H9 (cell line): ENCODE measurements around the gene CLK4. TPM values are rescaled to one million over a fixed set of nuclear protein-coding genes. Genes with fewer than 3 reads are reported as not detected.

ENCODE experiments used
- DNase-seq: peaks from one replicate; pipeline ENCODE4 v3.0.0-alpha.2; 2017
- H2AFZ ChIP-seq: one replicate; pipeline ENCODE4 v1.6.1; 2013; ENCODE audit warnings: mild to moderate bottlenecking, low read length, control low read depth, moderate library complexity
- H2AK5ac ChIP-seq: 2 replicates; pipeline ENCODE4 v1.6.1; 2013; ENCODE audit warnings: low read length, control low read depth, mixed read lengths; ENCODE audit not compliant: insufficient read length
- H2BK120ac ChIP-seq: one replicate; pipeline ENCODE4 v1.6.1; 2013; ENCODE audit warnings: low read depth, mild to moderate bottlenecking, low read length, control low read depth, inconsistent platforms; ENCODE audit not compliant: poor library complexity, severe bottlenecking
- H2BK12ac ChIP-seq: 2 replicates; pipeline ENCODE4 v1.6.1; 2013; ENCODE audit warnings: low read length, control low read depth, mixed read lengths, low read depth; ENCODE audit not compliant: insufficient read length
- H2BK15ac ChIP-seq: 2 replicates; pipeline ENCODE4 v1.6.1; 2013; ENCODE audit warnings: low read depth, low read length, control low read depth
- H2BK20ac ChIP-seq: one replicate; pipeline ENCODE4 v1.6.1; 2013; ENCODE audit warnings: low read depth, mild to moderate bottlenecking, low read length, control low read depth, inconsistent platforms; ENCODE audit not compliant: poor library complexity, severe bottlenecking
- H2BK5ac ChIP-seq: 2 replicates; pipeline ENCODE4 v1.6.1; 2013; ENCODE audit warnings: low read length, control low read depth, mixed read lengths; ENCODE audit not compliant: insufficient read length
- H3K14ac ChIP-seq: 2 replicates; pipeline ENCODE4 v1.6.1; 2013; ENCODE audit warnings: low read length, control low read depth; ENCODE audit not compliant: insufficient read depth
- H3K18ac ChIP-seq: 2 replicates; pipeline ENCODE4 v1.6.1; 2013; ENCODE audit warnings: low read depth, mild to moderate bottlenecking, mixed read lengths, low read length, control low read depth; ENCODE audit not compliant: insufficient read length
- H3K23ac ChIP-seq: 2 replicates; pipeline ENCODE4 v1.6.1; 2013; ENCODE audit warnings: low read length, control low read depth, mixed read lengths, low read depth; ENCODE audit not compliant: insufficient read length
- H3K23me2 ChIP-seq: 2 replicates; pipeline ENCODE4 v1.6.1; 2013; ENCODE audit warnings: low read depth, mild to moderate bottlenecking, mixed read lengths, low read length, control low read depth; ENCODE audit not compliant: insufficient read length, poor library complexity, severe bottlenecking
- H3K27ac ChIP-seq: 2 replicates; pipeline ENCODE4 v1.5.1; 2013; ENCODE audit warnings: low read length, control low read depth, mixed read lengths, low read depth; ENCODE audit not compliant: insufficient read length
- H3K27me3 ChIP-seq: 2 replicates; pipeline ENCODE4 v1.6.1; 2013; ENCODE audit warnings: low read length, control low read depth, inconsistent platforms; ENCODE audit not compliant: insufficient read depth
- H3K4ac ChIP-seq: 2 replicates; pipeline ENCODE4 v1.6.1; 2013; ENCODE audit warnings: low read depth, mild to moderate bottlenecking, control low read depth, inconsistent platforms, low read length, moderate library complexity
- H3K4me1 ChIP-seq: 2 replicates; pipeline ENCODE4 v1.6.1; 2013; ENCODE audit warnings: low read length, control low read depth, inconsistent platforms; ENCODE audit not compliant: insufficient read depth
- H3K4me2 ChIP-seq: 2 replicates; pipeline ENCODE4 v1.6.1; 2013; ENCODE audit warnings: low read length, control low read depth, mixed read lengths; ENCODE audit not compliant: insufficient read length, insufficient read depth
- H3K56ac ChIP-seq: 2 replicates; pipeline ENCODE4 v1.6.1; 2013; ENCODE audit warnings: low read depth, mild to moderate bottlenecking, mixed read lengths, low read length, control low read depth; ENCODE audit not compliant: insufficient read length
- H3K79me1 ChIP-seq: 2 replicates; pipeline ENCODE4 v1.6.1; 2013; ENCODE audit warnings: low read depth, mild to moderate bottlenecking, moderate library complexity, low read length, control low read depth, inconsistent platforms; ENCODE audit not compliant: insufficient read depth, poor library complexity, severe bottlenecking
- H3K79me2 ChIP-seq: 2 replicates; pipeline ENCODE4 v1.6.1; 2013; ENCODE audit warnings: low read length, control low read depth, inconsistent platforms; ENCODE audit not compliant: insufficient read depth
- H3K9ac ChIP-seq: 2 replicates; pipeline ENCODE4 v1.6.1; 2013; ENCODE audit warnings: low read length, control low read depth, mixed read lengths; ENCODE audit not compliant: insufficient read length; ENCODE audit errors: extremely low read depth
- H3K9me3 ChIP-seq: one replicate; pipeline ENCODE4 v1.6.1; 2013; ENCODE audit warnings: low read depth, low read length, inconsistent platforms; ENCODE audit not compliant: control insufficient read depth
- H3T11ph ChIP-seq: one replicate; pipeline ENCODE4 v1.6.1; 2013; ENCODE audit warnings: mild to moderate bottlenecking, low read length, control low read depth, inconsistent platforms
- H4K20me1 ChIP-seq: one replicate; pipeline ENCODE4 v1.6.1; 2013; ENCODE audit not compliant: control insufficient read depth, insufficient read length, insufficient read depth
- H4K5ac ChIP-seq: 2 replicates; pipeline ENCODE4 v1.6.1; 2013; ENCODE audit warnings: low read depth, mild to moderate bottlenecking, mixed read lengths, low read length, control low read depth; ENCODE audit not compliant: insufficient read length
- H4K8ac ChIP-seq: replicated peaks from 2 replicates; pipeline ENCODE4 v1.6.1; 2013; ENCODE audit warnings: low read length, control low read depth, mixed read lengths, low read depth; ENCODE audit not compliant: insufficient read length
- H4K91ac ChIP-seq: 2 replicates; pipeline ENCODE4 v1.6.1; 2013; ENCODE audit warnings: low read depth, mild to moderate bottlenecking, moderate library complexity, mixed read lengths, low read length, control low read depth; ENCODE audit not compliant: insufficient read length
- H3K27ac Mint-ChIP-seq, 3 experiments: 2 replicates in 2 of 3; 3 replicates in 1 of 3; pipeline ENCODE4 v1.8.0; 2020 to 2021; ENCODE audit warnings: mixed read lengths in 3 of 3, mild to moderate bottlenecking in 1 of 3, moderate library complexity in 1 of 3
- H3K27me3 Mint-ChIP-seq: 2 replicates; pipeline ENCODE4 v1.8.0; 2021; ENCODE audit warnings: low read depth, mild to moderate bottlenecking, moderate library complexity, mixed read lengths
- H3K36me3 Mint-ChIP-seq, 3 experiments: 2 replicates in 2 of 3; 3 replicates in 1 of 3; pipeline ENCODE4 v1.8.0; 2020 to 2021; ENCODE audit warnings: low read depth in 3 of 3, mixed read lengths in 3 of 3; ENCODE audit not compliant: insufficient read depth in 1 of 3
- H3K4me1 Mint-ChIP-seq, 2 experiments: 2 replicates each; pipeline ENCODE4 v1.8.0; 2020; ENCODE audit warnings: mixed read lengths in 2 of 2
- H3K4me3 Mint-ChIP-seq, 2 experiments: 2 replicates in 1 of 2; 3 replicates in 1 of 2; pipeline ENCODE4 v1.8.0; 2020 to 2021; ENCODE audit warnings: mild to moderate bottlenecking in 2 of 2, mixed read lengths in 2 of 2, moderate library complexity in 1 of 2
- H3K9me3 Mint-ChIP-seq, 2 experiments: 2 replicates in 1 of 2; 3 replicates in 1 of 2; pipeline ENCODE4 v1.8.0; 2020; ENCODE audit warnings: mild to moderate bottlenecking in 2 of 2, mixed read lengths in 2 of 2, moderate library complexity in 1 of 2
- WGBS: extraction: QIAGEN DNeasy Blood & Tissue Kit; methylation state at CpG from one replicate; pipeline ENCODE4 v1.1.7; 2013; ENCODE audit warnings: missing lambda C conversion rate, low lambda C conversion rate, mixed read lengths; ENCODE audit not compliant: insufficient read length; ENCODE audit errors: extremely low coverage; 5-methylcytosine and 5-hydroxymethylcytosine counted together
- total RNA-seq: library from RNA; stranded (reverse); gene quantifications from 2 replicates; pipeline ENCODE4 v1.2.1, GENCODE V29; 2021
- TF ChIP-seq, protein P1 (sequence below): fragments of 200-600 bp; sonication (generic); conservative IDR thresholded peaks from 3 replicates; pipeline ENCODE4 v1.8.0; 2021; ENCODE audit warnings: antibody characterized with exemption, mild to moderate bottlenecking

Gene CLK4
- total RNA-seq, 1 experiment from 2014 or later: 12.5 TPM

- Histone ChIP-seq H3K79me1 (no peaks in the 10 kb centered on the region), H4K91ac (no peak overlapping the region), H2BK120ac (no peak overlapping the region), H3K27ac (peak overlapping the region; percentile 14), H3K23me2 (no peaks in the 10 kb centered on the region), H3T11ph (no peak overlapping the region), H3K18ac (no peak overlapping the region), H4K20me1 (no peaks in the 10 kb centered on the region), H3K27me3 (no peaks in the 10 kb centered on the region; the same call in 1 of the 2 replicates), H3K79me2 (no peaks in the 10 kb centered on the region), H3K9ac (no peak overlapping the region), H3K56ac (no peak overlapping the region), H3K14ac (no peak overlapping the region), H2BK20ac (no peak overlapping the region), H3K4ac (no peak overlapping the region), H3K9me3 (no peaks in the 10 kb centered on the region), H3K4me2 (no peak overlapping the region), H2BK12ac (no peak overlapping the region), H4K5ac (no peak overlapping the region), H2AFZ (no peak overlapping the region), H3K23ac (no peak overlapping the region), H2BK5ac (no peak overlapping the region), H2AK5ac (no peak overlapping the region), H2BK15ac (no peak overlapping the region), H4K8ac (no peak overlapping the region), H3K4me1 (no peaks in the 10 kb centered on the region; the same call in 1 of the 2 replicates)
- Mint-ChIP-seq H3K36me3 (peaks cover 0 to 15% (median 0%) of the 10 kb centered on the region in 3 experiments; a peak in 5 of 7 replicates), H3K27me3 (peaks cover 43% of the 10 kb centered on the region), H3K27ac (peak overlapping the region; percentile 66 to 84 (median 76); a peak in 6 of 7 replicates), H3K9me3 (no peaks in the 10 kb centered on the region; a peak in 2 of 5 replicates), H3K4me3 (peak overlapping the region in 1 of 2 experiments; percentile 54; a peak in 1 of 5 replicates), H3K4me1 (peaks cover 38 to 43% of the 10 kb centered on the region in 2 experiments)
- TF ChIP-seq, protein P1, sequence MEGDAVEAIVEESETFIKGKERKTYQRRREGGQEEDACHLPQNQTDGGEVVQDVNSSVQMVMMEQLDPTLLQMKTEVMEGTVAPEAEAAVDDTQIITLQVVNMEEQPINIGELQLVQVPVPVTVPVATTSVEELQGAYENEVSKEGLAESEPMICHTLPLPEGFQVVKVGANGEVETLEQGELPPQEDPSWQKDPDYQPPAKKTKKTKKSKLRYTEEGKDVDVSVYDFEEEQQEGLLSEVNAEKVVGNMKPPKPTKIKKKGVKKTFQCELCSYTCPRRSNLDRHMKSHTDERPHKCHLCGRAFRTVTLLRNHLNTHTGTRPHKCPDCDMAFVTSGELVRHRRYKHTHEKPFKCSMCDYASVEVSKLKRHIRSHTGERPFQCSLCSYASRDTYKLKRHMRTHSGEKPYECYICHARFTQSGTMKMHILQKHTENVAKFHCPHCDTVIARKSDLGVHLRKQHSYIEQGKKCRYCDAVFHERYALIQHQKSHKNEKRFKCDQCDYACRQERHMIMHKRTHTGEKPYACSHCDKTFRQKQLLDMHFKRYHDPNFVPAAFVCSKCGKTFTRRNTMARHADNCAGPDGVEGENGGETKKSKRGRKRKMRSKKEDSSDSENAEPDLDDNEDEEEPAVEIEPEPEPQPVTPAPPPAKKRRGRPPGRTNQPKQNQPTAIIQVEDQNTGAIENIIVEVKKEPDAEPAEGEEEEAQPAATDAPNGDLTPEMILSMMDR: no peak
- DNase-seq: peak; percentile 94
- no CpG with 5 or more reads among the region's 14 CpGs for WGBS
These were observed 71.1 kb downstream of the CLK4 start for GRCh38 chr5:178555771-178556211.
